AG09319 (cell line): ENCODE data around the gene TRMT61B.

Experiments used
- DNase-seq: peaks from one replicate; pipeline ENCODE4 v3.0.0-alpha.2; 2010; ENCODE audit warnings: low read depth; ENCODE audit errors: extremely low read depth
- TF ChIP-seq, protein P1 (sequence below): IDR thresholded peaks from 2 replicates; pipeline ENCODE4 v1.5.1; 2011; ENCODE audit warnings: low read depth, mild to moderate bottlenecking, inconsistent platforms, low read length, moderate library complexity

TRMT61B gene

DNA sequence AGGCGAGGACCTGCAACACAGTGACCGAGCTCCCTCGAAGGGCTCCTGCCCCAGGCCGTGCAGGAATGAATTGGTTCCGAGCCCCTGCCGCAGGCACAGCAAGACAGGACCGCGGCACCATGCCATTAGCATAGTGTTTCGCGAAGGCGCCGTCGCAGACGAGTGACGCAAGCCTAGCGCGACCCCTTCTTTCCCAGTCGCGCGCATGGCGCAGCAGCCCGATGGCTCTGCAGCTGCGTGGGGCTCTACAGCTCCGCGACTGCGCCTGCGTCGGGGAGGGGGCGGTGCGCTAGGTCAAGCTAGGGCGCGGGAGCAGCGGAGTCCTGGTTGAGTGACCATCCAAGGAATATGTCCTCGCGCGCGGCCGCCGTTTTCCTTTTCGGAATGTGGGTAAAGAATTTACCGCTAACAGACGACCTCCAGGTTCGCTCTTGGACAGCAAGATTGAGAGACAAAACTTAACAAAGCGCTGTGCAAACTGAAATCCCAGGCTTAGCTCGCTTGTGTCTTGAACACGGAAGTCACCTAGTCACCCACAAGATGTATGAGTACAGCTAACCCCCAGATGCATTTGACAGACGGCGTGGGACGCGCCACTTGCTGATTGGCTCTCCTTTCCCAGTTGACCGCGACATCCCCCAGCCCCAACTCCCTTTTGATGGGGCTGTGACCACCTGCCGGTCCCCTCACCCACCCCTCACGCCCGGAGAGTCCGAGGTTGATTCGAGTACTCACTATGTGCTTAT lies at the start of gene TRMT61B:
TSS of gene TRMT61B (minus strand) at position 164 of the 746 bp plus-strand sequence. CDS start at position 132, 32 bp downstream.
- DNase-seq: peak; percentile 84
- TF ChIP-seq, protein P1, sequence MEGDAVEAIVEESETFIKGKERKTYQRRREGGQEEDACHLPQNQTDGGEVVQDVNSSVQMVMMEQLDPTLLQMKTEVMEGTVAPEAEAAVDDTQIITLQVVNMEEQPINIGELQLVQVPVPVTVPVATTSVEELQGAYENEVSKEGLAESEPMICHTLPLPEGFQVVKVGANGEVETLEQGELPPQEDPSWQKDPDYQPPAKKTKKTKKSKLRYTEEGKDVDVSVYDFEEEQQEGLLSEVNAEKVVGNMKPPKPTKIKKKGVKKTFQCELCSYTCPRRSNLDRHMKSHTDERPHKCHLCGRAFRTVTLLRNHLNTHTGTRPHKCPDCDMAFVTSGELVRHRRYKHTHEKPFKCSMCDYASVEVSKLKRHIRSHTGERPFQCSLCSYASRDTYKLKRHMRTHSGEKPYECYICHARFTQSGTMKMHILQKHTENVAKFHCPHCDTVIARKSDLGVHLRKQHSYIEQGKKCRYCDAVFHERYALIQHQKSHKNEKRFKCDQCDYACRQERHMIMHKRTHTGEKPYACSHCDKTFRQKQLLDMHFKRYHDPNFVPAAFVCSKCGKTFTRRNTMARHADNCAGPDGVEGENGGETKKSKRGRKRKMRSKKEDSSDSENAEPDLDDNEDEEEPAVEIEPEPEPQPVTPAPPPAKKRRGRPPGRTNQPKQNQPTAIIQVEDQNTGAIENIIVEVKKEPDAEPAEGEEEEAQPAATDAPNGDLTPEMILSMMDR: no peak

- no peak for DNase-seq
- TF ChIP-seq, protein P1: no peak
These were observed 45.8 kb upstream of the TRMT61B start for GRCh38 chr2:28915939-28916338.

DNA sequence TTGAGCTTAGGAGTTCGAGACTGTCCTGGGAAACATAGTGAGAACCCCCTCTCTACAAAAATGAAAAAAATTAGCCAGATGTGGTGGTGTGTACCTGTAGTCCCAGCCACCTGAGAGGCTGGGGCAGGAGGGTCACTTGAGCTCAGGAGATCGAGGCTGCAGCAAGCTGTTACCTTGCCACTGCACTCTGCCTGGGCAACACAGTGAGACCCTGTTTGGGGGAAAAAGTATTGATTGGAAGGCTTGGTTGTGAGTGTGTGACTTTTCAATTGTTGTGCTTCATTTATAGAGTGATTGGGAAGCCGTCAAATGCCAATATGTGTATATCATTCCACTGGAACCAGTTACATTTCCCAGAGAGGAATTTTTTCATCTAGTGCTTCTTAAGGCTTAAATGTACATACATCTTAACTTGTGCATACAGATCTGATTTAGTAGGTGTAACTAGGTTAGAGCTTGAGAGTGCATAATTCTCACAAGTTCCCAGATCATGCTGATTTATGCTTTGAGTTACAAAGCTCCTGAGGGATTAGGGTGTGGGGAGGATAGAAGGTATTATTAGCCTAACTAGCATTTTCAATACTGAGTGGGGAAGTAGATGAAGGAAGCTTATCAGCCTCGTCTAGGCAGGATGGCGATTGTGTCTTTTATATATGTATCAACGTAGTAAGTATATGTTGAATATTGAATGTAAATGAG lies 39.7 kb upstream of the TRMT61B start:
- TF ChIP-seq, protein P1: no peak
- no peak for DNase-seq

DNA sequence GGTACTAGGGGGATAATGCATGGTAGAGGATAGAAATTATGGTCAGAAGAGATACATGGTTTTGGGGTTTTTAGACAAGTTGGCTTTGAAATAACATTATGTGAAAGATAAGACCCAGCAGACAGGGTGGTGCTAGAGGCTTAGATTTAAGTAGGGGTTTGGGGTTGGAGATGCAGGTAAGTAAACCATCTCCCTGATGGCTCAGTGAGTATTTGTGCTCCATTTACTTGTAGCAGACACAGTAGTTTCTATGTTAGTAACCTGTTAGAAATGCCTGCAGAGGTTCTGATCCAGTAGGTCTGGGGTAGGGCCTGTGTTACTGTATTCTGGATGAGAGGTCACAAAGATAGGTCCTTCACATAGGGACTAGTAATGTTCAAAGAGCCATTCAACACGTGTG lies 38.1 kb upstream of the TRMT61B start:
- DNase-seq: no peak
- TF ChIP-seq, protein P1: no peak

DNA sequence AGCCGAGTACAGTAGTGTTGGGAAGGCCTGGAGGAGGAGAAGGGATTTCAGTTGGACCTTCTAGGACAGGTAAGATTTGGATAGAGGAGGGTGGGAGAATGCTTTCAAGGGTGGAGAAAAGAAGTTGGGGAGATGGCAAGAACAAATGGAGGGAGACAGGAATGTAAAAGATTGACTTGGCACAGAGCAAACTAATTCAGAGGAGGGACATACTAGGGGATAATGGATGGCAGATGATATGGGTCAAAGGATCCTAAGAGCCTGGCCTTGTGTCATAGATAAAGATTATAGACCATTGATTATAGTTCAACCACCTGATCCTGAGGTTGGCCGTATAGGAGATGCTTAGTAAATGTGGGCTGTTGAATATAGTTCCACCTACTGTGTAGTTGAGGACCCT lies 36.7 kb upstream of the TRMT61B start:
- TF ChIP-seq, protein P1: no peak
- no peak for DNase-seq

DNA sequence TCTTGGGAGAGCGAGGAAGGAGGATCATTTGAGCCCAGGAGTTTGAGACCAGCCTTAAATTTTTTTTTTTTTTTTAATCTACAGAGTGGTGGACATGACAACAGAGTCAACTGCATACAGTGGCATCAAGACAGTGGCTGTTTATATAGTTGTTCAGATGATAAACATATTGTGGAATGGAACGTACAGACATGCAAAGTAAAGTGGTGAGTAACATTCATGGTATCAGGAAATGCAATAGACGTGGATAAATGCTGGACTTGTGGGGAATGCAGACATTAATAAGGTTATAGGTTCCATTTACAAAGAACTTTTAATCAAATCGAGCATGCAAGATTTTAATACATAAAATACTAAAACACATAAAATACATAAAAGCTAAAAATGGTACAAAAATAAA lies 36.3 kb upstream of the TRMT61B start:
- DNase-seq: no peak
- TF ChIP-seq, protein P1: no peak

- TF ChIP-seq, protein P1: no peak
- no peak for DNase-seq
These were observed 35.4 kb upstream of the TRMT61B start for GRCh38 chr2:28905533-28905932.
